ENCODE results near the gene GLCCI1.

Gene GLCCI1

DNA sequence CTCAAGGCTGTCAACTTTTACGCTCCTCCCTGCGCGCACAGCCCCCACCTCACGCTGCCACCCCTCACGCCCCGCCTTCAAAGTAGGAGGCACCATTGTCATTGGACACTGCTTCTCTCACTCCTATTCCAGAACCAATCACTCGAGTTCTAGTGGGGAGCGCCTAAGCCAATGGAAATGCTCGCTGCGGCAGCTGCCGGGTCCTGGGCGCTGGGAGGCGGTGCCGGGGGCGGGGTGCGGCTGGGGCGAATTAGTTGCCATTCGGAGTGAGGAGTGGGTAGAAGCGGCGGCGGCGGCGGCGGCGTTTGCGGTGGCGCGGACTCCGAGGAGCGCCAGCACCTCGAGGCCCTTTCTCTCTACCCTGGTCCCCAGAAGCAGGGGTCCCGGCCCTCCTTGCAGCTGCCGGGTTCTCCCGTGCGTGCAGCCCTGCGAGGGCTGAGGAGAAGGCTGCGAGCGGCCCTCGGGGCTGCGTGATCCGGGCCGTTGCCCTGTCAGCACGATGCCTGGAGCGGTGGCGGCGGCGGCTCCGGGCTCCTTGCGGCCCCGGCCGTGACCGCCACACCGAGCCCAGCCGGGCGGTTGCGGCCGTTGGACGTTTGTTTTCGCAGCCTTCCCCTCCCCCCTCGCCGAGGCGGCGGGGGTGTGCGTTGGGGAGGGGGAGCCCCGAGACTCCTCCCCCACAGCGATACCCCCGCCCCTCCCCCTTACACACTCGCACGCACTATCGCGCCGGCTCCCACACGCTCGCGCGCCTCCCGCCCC, at the start of gene GLCCI1:
Gene GLCCI1, plus strand, starts transcription at position 253 of the 762 bp plus-strand sequence. CDS start 555 bp downstream, outside the sequence.
- DNase-seq, result peak; percentile 100

DNA sequence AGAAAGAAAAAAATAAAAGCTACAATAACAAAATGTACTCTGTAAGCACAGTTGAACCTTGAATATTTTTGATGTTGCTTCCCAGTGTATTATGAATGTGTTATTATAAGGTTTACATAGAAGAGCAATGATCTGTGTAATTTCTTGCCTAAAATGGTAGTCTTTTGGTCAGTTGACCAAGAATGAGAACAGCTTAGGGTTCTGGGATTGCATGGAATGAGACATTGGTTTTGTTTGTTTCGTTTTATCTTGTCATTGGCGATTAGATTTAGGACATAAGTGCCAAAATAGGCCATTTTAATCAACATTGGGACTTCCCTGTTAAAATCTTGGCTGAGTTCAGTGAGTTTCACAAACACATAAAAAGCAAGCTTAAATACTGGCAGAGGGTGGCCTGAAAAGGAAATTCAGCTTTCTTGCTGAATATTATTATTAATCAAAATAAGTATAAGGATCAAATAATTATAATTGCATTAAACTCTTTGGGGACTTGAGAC, 49.1 kb upstream of the GLCCI1 start:
- DNase-seq, result no peak

- no peak for DNase-seq
Observed at GRCh38 chr7:7920056-7920455, 48.5 kb upstream of the GLCCI1 start.

GRCh38 chr7:7920481-7920880, 48.1 kb upstream of the GLCCI1 start:
- peak; percentile 20 for DNase-seq

DNA sequence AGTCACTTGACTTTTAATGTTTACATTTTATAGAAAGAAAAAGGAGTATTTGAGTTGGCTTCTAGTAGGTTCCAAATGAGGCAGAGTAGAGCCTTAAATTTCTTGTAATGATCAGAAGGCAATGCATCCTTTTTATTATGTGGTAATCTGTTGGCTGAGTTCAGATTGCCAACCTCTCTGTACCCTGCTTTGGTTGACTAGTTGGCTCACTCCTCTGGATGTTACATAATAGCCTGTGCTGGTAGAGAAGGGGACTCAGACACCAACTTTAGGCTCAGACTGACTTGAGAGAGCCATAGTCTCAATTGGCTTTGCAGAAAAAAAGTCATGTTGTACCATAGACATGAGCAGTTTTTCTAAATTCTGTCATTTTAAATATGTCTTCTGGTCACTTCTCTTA, 46.8 kb upstream of the GLCCI1 start:
- DNase-seq, result peak; percentile 64

DNA sequence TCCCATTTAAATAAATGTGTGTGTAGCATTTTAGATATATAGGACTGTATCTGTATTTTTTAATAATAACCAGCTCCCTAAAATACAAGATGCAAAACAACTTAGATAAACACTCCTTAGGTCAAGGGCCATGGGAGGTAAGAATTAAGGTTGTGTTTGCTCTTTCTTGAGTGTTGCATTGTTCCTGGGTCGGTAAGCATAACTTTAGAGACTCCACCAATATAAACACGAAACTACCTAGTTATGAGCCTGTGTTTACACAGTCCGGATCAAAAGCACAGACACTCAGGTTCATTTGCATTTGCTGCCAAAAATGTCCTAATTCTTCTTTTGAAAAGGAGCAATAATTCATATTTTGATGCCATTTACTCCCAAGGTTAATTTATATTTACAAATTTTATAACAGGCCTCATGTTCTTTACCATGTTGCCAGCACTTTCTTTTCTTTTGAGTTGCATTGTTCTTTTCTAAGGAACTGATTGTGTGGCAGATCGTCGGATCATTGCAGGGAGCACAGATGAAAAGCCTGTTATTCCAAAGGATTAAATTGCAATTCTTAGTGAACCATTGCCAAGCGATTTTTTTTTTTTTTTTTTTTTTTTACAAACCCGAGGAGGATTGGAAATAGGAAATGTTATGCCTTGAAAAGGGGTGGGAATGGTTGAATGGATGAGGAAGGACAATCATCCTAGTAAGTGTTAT, 45.8 kb upstream of the GLCCI1 start:
- peak; percentile 98 for DNase-seq

- DNase-seq, result no peak
Observed at GRCh38 chr7:7923818-7924217, 44.8 kb upstream of the GLCCI1 start.

- peak; percentile 22 for DNase-seq
Observed at GRCh38 chr7:7924303-7924702, 44.3 kb upstream of the GLCCI1 start.

GRCh38 chr7:7931626-7932025, 37.0 kb upstream of the GLCCI1 start:
- DNase-seq, result peak; percentile 48

- DNase-seq, result no peak
Observed at GRCh38 chr7:7932553-7932952, 36.0 kb upstream of the GLCCI1 start.

- no peak for DNase-seq
Observed at GRCh38 chr7:7933915-7934526, 34.6 kb upstream of the GLCCI1 start.

GRCh38 chr7:7934945-7935344, 33.7 kb upstream of the GLCCI1 start:
- no peak for DNase-seq

DNA sequence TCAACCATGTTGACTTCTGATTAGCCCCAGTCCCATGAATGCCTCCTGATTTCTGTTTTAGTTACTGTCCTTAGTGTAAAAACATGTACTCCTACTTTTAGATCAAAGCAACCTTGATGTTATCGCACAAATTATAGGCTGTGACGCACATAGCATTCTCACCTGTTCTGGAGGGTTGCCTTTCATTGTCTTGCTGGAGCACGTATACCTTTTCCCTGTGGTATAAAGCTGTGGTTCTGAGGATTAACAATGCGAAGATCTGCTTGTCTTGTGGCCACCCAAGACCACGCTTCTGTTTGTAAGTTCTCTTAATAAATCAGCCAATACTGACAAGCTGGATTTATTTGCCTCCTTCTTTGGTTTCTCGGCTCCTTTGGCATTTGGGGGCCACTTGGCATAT, 30.1 kb upstream of the GLCCI1 start:
- no peak for DNase-seq

- no peak for DNase-seq
Observed at GRCh38 chr7:7943951-7944350, 24.6 kb upstream of the GLCCI1 start.

- peak; percentile 38 for DNase-seq
Observed at GRCh38 chr7:7944619-7945282, 23.8 kb upstream of the GLCCI1 start.

DNA sequence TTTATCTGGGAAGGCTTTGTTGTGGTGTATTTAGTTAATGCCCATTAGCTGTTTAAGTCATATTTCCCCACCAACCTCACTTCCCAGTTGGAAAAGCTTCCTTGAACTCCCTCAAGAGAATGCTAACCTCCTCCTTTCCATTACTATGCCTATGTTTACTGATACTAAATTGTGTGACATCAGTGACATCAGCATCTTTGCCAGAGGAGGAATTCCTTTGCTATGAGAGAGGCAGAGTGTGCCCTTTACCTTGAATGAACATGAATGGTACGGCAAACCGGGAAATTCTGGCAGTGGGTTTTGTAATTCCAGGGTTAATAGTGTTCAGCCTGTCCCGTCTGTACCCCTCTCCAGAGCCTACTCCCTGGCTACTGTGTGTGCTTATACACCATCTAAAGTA, 22.1 kb upstream of the GLCCI1 start:
- DNase-seq, result no peak

DNA sequence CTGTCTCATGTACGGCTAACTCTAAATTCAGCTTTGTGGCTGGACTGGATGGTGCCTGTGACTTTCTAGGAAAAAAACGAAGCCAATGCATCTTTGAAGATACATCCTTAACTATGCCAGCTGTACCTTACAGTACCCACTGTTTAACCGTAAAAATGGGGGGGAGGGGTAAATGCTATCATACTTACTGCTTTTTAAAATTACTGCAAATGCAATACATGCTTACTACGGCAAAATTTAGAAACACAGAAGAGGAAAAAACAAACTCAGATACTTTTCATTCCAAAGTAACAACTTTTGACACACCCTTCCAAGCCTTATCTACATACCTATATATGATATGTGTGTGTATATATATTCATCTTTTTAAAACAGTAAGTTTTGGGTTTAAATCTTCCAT, 20.4 kb upstream of the GLCCI1 start:
- no peak for DNase-seq

DNA sequence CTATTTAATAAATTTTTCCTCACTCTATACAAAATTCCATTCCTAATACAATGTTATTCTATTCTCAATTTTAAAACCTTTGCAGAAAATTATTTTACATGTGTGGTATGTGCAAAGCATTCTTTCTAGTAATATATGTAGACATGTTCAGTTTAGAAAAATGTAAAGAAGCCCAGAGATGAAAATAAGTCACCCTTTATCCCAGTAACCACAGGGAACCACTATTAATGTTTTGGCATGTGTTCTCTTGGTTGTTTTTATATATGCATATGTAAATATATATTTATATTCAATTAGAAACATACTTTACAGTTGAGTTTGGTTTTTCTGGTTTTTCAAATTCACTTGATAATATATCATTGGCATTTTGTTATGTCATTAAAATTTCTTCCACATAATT, 14.8 kb upstream of the GLCCI1 start:
- no peak for DNase-seq

DNA sequence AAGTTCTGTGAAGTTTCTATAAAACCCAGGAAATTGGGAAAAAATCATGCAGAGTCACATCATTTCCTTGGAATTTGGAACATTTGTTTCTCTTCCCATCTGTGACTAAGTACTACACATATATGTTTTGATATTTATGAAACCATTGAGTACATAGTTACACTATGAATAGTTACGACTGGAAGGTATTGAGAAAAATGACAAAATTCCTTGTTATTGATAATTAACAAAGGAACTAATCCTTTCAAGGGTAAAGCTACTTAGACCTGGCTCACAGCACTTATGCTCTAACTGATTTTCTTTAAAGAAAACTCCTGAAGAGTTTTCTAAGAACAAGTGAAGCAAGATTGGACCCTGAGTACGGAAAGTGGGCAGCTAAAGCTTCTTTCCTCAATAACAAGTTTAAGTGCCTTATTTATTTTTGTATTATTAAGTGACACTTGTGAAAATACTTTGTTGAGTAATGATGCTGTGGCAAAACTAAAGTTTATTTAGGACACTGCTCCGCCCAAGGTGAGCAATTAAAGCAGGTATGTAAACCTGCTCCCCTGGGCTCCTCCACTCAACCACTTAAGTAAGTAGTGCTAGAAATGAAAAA, 12.0 kb upstream of the GLCCI1 start:
- peak; percentile 96 for DNase-seq

- no peak for DNase-seq
Observed at GRCh38 chr7:7957513-7957912, 11.1 kb upstream of the GLCCI1 start.

GRCh38 chr7:7959979-7960670, 8.5 kb upstream of the GLCCI1 start:
- DNase-seq, result no peak

- no peak for DNase-seq
Observed at GRCh38 chr7:7962851-7963250, 5.7 kb upstream of the GLCCI1 start.

Data from NCI-H69 (cell line).